Activated CD8-positive, alpha-beta memory T cell treated with anti-CD3 and anti-CD28 coated beads for 48 hours (primary cell): Measurements from ENCODE around the gene HOXB9.

Source experiments
- DNase-seq, 3 experiments: peaks; one replicate each; pipeline ENCODE4 v3.0.0-alpha.2; 2020; ENCODE audit warnings: low read depth in 2 of 3, low spot score in 2 of 3

The HOXB9 gene

DNA sequence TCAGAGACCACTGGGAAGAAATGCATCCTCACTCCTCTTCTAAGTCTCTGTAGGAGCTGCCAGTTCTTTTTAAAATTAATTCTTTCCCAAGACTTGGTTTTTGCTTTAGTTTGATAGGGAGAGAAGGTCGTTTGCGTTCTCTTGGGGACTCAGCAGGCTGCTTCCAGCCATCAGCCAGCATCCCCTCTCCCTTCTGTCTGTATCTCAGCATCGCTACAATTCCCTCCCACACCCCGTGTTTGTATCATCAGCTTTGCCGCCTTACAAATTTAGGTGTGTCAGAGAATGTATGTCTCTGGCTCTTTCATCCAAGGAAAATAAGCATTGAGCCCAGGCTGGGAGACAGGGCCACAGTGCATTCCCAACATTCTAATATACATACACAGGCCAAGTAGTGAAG lies 26.8 kb downstream of the HOXB9 start:
- DNase-seq: no peak

GRCh38 chr17:48598736-48599135 lies 27.4 kb downstream of the HOXB9 start:
- DNase-seq: no peak

DNA sequence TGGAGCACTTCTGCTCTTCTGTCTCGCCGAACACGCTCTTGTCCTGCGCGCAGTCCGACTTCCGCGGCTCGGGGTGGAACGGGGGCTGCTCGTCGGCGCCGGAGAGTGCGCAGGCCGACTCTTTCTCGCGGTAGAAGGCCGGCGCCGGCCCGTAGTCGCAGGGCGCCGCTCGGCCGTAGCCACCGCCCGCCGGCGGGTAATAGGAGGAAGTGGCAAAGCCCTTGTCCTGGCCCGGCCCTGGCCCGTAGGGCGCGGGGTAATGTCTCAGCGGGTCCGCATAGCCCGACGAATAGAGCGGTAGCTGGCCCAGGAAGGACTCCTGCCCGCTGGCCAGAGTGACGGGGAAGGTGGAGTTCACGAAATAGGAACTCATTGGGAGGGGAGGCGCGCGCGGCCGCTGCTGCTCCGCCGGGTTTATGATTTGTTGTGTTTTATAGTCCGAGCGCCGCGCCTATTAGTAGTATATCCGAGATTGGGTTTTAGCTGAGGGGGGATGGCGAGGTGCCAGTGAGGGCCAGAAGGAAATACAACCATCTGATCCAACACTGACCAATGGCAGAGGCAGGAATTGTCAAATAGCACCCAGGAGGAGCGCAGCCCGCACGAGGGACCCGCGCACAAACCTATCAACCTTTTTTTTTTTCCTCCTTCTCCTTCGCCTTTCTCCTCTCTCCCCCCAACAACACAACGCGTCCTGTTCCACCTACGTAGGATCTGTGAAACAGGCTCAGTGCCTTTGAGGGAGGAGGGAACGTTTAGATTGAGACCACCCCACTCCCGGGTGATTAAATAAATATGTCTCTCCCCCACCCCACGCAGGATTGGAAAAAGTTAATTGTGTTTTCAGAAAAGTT lies 28.2 kb downstream of the HOXB9 start:
- no peak for DNase-seq

DNA sequence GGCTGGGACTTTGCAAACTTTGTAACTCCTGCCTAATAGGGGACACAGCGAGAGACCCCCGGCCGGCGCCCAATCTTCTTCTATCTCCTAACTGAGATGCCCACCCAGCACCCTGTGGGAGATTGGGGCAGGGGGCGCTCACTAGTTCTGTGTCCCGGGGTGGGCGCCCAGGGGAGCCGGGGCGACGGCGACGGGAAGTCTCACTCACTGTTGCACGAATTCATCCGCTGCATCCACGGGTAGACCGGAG lies 28.7 kb downstream of the HOXB9 start:
- DNase-seq: no peak

- no peak for DNase-seq
Measured at GRCh38 chr17:48596735-48597527, 29.2 kb downstream of the HOXB9 start.

- DNase-seq: no peak
Measured at GRCh38 chr17:48596000-48596734, 30.0 kb downstream of the HOXB9 start.

- no peak for DNase-seq
Measured at GRCh38 chr17:48595278-48595999, 30.7 kb downstream of the HOXB9 start.

DNA sequence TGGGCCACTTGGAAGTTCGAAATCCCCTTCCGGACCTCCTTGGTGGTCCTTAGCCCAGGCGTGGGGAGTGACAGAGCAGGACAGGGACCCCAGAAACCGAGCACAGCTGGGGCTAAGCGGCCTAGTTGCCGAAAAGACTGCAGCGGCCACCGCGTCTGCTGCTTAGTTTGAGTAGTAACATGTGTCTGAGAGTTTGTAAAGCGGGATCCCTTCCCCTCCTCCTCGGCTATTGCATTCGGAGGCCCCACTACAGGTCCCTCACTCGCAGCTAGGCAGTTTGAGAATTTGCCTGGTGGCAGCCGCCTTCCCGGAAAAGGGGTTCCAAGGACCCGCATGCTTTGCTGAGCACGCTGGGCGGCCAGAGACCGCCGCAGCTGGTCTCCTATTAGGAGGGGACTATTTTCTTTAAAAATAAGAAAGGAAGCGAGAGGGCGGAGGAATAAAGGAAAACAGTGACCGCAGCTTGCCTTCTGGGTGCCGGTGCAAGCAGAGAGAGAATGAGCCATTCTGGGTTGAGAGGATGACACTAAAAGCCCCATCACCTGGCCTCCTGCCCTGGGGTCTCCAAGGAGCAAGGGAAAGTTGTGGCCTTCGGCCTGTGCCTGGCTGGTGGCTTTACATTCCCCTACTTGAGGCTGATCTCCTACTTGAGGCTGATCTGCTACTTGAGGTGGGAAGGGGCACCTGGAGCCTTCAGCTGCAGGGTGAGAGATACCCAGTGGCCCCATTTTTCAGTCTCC lies 31.4 kb downstream of the HOXB9 start:
- no peak for DNase-seq

DNA sequence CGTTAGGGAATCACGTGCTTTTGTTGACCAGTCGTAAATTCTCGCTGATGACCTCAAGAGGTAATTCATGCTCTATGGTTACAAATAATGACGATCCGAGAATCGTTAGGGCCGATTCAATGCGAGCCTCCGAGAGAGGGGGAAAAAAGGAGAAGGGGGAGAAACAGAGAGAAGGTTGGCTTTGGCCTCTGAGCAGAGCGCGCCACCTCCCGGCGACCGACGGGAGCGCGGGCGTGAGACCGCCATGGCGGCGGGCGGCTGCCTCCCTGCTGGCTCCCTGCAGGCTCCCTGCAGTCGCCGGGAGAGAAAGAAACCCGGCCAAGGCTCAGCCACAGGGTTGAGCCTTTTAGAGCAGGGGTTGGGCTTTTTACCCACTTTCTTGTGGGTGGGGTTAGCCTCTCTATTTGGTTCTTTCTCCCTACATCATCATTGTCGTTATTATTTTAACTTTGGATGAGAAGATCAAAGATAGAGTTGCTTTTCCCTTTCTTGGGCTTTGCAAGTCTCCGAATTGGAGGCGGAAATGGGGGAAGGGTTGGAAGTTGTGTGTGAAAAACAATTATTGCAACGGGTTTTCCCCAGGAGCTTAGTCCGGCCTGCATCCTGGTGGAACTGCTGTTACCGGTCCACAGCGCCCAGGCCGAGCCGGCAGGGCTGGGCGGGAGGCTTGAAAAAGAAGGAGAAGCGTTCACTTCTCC lies 32.2 kb downstream of the HOXB9 start:
- DNase-seq: peak; percentile 60 to 80 (median 71)

- no peak for DNase-seq
Measured at GRCh38 chr17:48593126-48593829, 32.9 kb downstream of the HOXB9 start, which contains the start of gene HOXB5. Gene HOXB5 (minus strand): TSS chr17:48593779. CDS start chr17:48593682, 97 bp downstream.

DNA sequence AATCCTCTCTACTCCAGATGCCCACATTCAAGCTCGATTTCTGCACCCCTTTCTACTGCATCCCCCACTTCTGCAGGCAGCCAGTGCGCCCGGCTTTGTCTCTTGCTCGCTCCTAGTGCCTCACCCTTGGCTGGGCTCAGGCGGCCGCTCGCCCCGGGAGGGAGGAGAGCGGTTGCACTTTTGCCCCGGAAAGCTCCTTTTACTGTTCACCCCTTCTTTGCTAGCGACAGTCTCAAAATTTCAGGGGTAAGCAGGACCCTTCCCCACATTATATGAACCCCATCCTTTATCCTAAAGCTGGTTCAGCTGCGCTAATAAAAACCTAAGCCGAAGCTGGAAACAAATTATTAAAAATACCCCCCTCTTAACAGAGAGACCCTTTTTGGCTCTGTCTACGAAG lies 33.6 kb downstream of the HOXB9 start:
- no peak for DNase-seq

DNA sequence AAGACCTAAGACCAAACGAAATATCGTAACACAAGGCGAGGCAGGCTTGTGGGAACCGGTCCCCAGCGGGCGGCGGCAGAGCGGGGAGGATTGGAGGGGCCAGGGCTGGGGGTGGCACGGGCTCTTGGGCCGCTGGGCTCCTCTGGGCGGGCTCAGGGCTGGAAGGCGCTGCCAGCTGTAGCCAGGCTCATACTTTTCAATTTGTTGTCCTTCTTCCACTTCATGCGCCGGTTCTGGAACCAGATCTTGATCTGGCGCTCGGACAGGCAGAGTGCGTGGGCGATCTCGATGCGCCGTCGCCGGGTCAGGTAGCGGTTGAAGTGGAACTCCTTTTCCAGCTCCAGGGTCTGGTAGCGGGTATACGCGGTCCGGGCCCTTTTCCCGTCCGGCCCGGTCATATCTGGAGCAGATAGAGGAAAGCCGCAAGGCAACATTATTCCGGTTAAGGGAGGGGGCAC lies 34.1 kb downstream of the HOXB9 start:
- DNase-seq: no peak

DNA sequence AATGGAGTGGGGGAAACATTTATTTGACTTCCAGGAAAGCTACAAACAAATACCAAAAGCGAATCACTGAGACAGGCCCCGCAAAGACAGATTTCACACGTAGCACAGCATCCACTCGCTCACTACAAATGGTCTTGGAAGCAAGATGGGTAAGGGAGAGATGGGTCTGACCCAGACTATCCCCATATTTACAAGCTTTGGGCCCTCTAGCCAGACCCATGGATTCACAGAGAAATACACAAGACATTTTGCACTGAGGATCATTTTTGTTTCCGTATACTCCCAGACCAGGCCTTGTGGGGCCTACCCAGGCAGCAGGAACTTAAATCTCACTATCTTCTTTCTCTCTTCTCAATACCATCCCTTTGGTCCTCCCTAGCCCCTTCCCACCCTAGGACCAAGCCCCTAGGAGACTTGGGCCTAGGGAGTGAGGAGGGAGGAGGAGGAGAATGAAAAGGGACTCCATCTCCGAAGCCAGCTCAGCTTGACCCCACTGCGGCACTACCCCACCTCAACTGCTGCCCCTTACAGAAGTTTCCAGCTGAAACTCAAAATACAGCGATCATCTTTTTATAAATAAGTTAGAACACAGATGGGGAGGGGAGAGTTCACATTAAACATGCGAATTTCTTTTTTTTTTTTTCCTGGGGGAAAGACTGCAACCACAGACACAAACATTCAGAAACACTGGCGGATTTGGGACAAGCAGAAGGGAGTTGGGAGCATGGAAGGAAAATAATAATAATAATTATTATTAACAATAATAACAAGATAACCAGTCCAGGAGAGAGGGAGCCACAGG lies 34.7 kb downstream of the HOXB9 start:
- DNase-seq: no peak

DNA sequence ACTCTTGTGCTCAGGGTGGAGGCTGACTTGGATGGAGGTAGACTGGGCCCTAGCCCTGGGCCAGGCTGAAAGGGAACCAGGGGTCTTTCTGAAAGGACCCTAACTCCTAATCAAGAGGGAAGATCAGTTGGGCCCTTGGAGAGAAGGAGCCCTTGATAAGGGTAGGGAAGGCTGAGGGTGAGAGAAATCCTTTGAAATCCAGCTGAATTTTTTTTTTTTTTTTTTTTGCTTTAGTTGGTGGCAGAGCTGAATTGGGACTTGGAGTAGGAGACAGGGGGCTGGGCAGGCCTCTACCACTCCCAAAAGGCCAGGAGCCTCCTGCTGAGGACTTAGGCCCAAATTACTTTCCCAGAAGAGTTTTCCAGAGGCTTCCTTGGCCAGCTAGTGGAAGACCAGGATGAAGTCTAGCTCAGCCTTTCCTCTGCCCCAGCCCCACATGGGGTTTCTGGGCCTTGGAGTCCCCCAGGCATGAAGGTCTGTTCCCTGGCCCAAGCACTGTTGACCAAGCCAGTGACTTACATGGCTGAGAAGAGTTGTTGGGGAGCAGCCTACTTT lies 35.5 kb downstream of the HOXB9 start:
- DNase-seq: no peak

DNA sequence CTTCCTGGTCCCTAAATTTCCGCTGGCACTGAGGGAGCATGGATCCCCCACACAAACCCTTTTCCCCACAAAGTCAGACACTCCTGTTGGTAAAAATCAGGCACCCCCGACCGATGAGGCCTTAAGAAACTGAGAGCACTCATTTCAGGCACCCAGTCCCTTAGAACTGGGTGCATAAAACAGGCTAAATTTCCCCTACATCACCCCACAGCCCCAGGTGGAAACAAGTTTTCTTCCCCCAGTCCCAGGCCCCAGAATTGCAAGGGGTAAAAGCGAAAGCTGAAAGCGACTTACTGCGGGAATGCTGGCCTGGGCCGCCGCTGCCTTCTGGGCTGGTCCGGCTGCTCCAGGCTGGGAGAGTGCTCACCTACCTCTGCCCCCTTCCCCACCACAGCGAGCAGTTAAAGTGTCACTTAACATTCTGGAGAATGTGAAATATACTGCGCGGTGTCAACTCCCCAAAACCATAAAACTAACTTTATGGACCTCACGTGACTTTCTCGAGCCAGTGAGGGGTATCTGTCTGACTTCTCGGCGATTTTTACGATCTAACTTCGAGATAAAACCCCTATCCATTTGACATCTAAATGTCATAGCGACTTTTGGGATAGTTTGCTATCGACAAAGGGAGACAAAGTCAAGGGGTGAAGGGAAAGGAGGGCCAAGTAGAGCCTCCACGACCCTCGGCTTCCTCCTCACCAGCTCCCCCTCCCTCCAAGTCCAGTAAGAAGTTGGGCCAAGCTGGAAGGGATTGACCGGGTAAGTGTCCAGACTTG lies 36.1 kb downstream of the HOXB9 start, which contains the start of gene HOXB3:
Gene HOXB3 (minus strand): TSS at position 411 of the 776 bp plus-strand sequence. CDS start 37,767 bp downstream, outside the sequence.
- no peak for DNase-seq

DNA sequence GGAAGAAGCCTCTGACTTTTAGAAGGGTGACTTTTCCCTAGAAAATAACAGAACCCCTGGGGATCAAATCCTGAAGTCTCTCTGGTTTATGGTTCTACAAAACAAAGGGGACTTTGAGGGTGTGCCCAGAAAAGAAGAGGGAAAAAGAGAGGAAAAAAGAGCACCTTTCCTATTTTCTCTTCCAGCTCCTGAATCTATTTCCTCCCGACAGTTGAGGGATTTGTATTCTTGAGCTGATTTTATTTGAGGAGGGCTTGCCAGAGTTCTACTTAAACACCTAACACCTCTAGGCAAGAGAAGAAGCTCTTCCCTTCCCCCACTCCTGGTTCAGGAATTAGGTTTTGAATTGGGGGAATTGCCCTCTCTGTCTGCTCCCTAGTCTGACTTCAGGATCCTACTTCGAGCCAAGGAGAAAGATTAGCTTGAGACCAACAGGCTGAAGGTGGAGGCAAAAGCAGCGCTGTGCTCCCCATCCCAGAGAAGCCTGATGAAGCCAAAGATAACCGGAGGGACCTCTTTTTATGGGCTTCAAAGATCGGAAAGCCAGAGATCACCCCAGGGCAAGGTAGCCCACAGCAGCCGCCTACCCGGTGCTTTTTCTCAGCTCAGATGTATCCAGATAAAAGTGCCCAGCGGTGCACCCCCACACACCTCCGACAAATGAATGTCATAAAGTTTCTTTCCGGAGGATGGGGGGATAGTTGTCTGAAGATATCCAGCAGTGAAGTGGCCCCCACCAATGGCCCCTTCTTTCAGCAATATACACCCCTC lies 36.9 kb downstream of the HOXB9 start:
- DNase-seq: no peak
